ENCODE measurements around the gene CLCN5.

CLCN5 gene

GRCh38 chrX:49922291-49923241, at the start of gene CLCN5:
TSS of gene CLCN5 (plus strand) at chrX:49922596. CDS start at chrX:49925299, 2,703 bp downstream.
- DNase-seq, result peak; percentile 94

- peak; percentile 48 for DNase-seq
These were observed 45.6 kb upstream of the CLCN5 start for GRCh38 chrX:49876750-49877149.

DNA sequence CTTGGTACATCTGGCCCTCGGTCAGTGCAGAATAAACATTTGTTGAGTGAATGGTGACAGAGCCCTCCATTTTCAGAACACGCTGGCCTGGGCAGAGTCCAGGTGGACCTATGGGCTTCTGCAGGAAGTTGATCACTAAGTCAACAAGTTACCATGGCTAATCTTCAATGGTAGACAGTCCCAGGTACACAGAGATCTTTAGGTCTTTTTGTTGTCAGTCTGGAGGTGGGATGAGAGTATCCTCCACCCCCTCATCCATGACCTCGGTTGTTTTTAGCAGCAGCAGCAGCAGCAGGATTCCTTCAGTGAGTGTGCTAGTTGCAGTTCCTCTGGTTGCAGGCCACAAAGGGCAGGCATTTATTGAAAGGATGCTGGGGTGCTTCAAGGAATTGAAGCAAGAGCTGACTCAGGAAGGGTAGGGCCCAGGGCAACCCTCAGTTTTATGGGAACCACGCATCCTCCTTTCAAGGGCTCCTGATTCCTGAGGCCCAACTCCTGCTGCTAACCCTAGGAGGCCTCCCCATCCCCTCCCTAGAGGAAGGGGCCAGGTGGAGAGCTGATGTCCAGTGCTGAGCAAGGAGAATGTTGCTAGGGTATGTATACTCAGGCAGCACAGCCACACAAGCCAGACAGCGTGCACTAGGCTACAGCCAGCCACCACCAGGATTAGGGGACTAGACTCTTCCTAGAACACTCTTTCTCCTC, 44.8 kb upstream of the CLCN5 start:
- no peak for DNase-seq

DNA sequence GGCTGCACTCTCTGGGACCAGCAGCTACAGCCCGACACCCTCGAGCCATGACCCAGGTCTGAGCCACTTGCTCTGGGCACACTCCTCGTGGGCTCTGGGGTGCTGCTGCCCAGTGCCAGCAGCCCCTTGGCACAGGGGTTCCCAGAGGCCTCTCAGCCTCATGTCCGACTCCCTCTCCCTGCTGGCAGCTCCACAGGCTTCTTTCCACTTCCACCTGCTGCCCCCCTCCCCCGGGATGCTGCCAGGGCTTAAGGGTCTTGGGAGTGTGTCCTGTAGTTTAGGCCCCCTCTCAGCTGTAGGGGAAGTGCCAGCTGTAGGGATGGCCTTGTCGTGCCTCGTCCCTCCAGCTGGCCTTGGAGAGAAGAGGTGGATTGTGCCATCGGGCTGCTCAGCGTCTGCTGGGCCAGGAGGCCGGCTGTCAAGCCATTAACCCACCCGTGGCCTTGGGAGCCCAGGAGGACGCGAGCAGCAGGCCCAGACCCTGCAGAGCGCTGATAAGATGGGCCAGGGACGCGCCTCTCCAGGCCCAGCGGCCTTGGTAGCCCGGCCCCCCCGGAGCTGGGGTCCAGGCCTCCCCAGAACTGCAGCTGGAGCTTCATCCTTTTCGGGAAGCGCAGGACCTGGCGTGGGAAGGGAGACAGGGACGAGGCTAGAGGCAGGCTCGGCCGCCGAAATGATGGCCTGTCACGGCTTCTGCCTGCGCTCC, 44.1 kb upstream of the CLCN5 start:
- peak; percentile 3 for DNase-seq

DNA sequence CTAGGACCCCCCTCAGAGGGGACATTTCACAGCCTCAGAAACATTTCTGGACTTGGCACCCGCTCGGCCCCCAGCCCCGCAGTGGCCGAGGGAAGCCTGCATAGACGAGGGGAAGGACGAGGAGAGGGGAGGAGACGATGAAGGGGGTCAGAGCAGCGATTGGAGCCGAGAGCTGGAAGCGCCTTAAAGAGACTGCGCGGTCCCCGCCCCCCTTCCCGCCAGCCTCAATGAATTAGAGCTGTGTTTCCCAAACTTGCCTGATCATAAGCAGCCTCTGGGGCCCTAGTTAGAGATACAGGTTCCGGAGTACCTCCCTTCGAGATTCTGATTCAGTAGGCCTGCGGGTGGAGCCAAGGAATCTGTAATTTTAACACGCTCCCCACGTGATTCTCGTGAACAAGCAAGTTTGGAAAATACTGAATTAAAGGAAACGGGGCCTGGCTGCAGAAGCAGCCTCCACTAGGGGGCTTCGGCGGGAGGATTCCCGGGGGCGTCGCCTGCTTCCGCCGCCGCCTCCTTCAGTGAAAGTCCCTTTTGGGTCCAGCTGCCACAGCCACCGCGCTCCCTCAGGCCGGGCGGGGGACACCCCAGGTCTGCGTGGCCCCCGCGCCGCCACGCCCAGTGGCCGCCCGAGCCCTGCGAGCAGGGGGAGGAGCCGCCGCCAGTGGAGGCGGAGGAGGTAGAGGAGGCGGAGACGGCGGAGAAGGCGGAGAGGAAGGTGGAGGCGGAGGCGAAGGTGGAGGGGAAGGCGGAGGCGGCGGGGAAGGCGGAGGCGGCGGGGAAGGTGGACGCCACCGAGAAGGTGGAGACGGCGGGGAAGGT, 43.4 kb upstream of the CLCN5 start, which contains the start of gene USP27X:
Gene USP27X (plus strand): TSS at position 651 of the 822 bp plus-strand sequence. CDS start 824 bp downstream, outside the sequence.
- peak; percentile 78 for DNase-seq

DNA sequence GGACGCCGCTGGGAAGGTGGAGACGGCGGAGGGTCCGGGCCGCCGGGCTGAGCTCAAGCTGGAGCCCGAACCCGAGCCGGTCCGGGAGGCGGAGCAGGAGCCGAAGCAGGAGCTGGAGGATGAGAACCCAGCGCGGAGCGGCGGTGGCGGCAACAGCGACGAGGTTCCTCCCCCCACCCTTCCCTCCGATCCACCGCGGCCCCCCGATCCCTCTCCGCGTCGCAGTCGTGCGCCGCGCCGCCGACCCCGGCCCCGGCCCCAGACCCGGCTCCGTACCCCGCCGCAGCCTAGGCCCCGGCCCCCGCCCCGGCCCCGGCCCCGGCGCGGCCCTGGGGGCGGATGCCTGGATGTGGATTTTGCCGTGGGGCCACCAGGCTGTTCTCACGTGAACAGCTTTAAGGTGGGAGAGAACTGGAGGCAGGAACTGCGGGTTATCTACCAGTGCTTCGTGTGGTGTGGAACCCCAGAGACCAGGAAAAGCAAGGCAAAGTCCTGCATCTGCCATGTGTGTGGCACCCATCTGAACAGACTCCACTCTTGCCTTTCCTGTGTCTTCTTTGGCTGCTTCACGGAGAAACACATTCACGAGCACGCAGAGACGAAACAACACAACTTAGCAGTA, 42.6 kb upstream of the CLCN5 start:
- DNase-seq, result peak; percentile 5

GRCh38 chrX:49880668-49881067, 41.7 kb upstream of the CLCN5 start:
- no peak for DNase-seq

DNA sequence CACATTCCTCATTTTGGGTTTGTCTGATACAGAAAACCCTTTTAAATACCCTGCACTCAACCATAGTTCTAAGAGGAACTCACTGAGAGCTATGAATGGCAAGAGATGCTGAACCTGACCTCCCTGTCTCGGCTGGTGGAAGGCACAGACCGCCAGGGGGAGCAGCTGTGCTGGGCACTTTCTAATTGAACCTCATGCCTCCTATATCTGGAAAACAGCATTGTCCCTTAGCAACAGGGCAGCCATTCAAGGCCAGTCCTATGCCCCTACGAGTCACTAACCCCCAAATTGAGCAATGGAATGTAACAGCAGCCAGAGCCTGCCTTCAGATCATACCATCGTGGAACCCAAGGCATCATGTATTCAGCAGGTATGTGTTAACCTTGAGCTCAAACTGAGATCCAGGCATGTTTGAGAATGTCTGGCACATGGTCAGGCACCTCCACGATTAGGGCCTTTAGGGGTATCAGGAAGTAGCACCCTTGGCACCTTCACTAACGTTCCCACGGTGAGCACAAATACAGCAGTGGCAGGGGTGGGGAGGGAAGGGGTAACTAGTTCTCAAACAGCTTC, 38.0 kb upstream of the CLCN5 start:
- DNase-seq, result peak; percentile 72

- no peak for DNase-seq
These were observed 29.9 kb upstream of the CLCN5 start for GRCh38 chrX:49892542-49892941.

DNA sequence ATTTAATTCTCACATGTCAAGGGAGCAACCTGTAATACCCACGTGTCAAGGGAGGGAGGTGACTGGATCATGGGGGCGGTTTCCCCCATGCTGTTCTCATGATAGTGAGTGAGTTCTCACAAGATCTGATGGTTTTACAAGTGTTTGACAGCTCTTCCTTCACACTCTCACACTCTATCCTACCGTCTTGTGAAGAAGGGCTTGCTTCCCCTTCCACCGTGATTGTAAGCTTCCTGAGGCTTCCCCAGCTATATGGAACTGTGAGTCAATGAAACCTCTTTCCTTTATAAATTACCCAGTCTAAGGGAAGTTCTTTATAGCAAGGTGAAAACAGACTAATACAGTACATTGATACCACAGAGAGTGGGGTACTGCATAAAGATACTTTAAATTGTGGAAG, 25.4 kb upstream of the CLCN5 start:
- DNase-seq, result no peak

DNA sequence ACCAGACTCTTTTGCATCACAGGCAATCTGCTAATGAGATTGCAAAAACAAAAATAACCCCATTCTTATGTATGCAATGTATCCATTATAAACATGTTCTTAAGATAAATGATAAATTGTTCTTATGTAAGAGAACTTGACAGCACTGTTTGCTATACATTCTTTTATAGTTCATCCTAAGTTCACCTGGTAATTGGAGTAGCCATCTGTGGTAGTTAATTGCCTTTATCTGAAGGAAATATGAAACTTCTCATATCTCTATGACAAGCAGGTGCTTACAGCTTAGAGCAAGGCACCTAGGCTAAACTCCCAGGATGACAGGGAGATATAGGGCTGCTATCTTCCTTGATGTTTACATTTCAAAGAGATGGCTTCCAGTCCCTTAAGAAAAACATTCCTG, 21.3 kb upstream of the CLCN5 start:
- no peak for DNase-seq

- DNase-seq, result no peak
These were observed 12.1 kb upstream of the CLCN5 start for GRCh38 chrX:49910344-49910743.

GRCh38 chrX:49912086-49912485, 10.3 kb upstream of the CLCN5 start:
- DNase-seq, result no peak

DNA sequence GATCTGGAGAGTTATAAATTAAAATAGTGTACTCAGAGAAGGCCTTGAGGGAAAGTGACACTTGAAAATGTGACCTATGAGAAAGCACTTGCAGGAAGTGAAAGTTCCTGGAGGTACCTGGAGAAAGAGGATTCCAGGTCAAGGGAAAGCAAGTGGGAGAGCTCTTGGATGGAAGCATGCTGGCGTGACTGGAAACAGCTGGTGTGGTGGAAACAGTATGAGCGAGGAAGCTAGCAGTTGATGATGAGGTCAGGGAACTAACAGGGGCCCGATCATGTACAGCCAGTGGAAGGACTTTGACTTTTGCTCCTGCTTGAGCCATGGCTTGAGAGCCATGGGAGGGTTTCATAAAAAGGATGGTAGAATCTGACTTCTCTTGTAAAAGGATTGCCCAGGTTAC, 9.5 kb upstream of the CLCN5 start:
- DNase-seq, result no peak

GRCh38 chrX:49915361-49916222, 6.8 kb upstream of the CLCN5 start:
- peak; percentile 66 for DNase-seq

GRCh38 chrX:49919617-49920016, 2.8 kb upstream of the CLCN5 start:
- DNase-seq, result peak; percentile 42

DNA sequence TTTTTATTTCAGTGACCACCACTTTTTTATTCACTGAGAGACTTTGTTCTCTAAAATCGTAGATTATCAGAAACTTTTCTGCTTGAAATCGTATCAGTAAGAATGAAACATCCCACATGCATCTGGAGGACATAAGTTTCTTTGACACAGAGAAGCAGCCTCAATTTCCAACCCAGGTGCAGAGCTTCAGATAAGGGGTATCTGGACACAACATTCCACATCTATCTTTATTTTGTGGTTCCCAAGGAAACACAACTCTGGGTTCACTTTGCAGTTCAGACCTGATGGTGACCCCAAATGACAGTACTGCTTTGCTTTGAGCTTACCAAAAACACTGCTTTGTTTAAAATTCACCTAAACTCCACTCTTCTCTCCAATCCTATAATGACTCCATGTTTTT, 1.3 kb upstream of the CLCN5 start:
- peak; percentile 77 for DNase-seq

DNA sequence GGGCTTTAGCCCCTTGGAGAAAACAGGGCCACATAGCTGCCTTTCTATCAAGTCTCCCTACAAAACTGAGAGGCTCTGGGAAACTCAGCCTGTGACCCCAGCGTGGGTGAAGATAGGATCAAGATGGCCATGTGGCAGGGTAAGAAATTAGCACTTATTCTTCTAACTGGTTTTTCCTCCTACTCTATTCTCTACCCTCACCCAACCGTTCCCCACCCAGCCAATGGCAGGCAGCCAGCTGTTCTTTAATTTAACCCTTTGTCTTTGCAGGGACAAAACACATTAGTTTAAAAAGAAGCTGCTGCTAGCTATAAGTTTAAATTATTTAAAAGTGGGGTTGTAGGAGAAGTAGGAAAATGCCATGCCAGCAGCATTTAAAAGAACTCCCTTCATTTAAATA, 2.8 kb downstream of the CLCN5 start:
- peak; percentile 80 for DNase-seq

DNA sequence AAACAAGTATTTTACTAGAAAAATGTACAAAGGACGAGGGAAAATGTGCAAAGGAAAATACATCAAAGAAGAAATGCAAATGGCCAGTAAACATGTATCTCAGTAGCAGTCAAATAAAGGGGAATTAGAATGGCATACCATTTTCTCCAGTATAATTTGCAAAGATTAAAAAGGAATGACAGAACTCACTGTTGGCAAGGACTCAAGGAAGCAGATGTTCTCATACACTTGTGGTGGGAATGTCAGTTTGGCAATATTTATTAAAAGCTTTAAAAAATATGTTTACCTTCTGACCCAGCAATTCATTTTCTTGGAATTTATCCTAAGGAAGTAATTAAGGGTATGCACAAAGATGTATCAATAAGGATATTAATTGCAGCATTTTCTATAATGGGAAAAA, 7.6 kb downstream of the CLCN5 start:
- DNase-seq, result no peak

DNA sequence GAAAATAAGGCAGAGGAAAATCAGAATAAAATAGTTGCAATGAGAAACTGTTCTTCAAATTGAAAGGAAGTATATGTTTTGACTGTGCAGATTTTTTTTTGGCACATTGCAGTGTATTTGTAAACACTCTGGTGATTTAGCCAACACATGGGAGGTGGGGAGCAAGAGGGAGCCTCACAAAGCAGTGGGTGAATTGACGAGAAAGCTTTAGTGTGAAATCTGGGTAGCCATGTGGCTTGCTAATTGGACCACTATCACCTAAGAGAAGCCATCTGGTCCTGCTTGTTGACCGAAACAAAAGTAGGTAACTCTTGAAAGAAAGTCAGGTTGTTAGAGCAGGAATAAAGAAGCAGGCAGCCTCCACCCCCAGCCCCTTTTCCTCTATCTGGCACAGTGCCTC, 10.4 kb downstream of the CLCN5 start:
- no peak for DNase-seq

- no peak for DNase-seq
These were observed 11.8 kb downstream of the CLCN5 start for GRCh38 chrX:49934148-49934547.
